BE2C (cell line): ENCODE data around the gene HHATL.

Source experiments
- DNase-seq: peaks from one replicate; pipeline ENCODE4 v3.0.0-alpha.2; 2020
- H3K27me3 ChIP-seq: fragments of 250-450 bp; sonication (Bioruptor Pico); 2 replicates; pipeline ENCODE4 v1.5.1; 2020; ENCODE audit warnings: mild to moderate bottlenecking
- H3K36me3 ChIP-seq: fragments of 250-450 bp; sonication (Bioruptor Pico); 2 replicates; pipeline ENCODE4 v1.5.1; 2020; ENCODE audit warnings: mild to moderate bottlenecking
- H3K4me1 ChIP-seq: fragments of 250-450 bp; sonication (Bioruptor Pico); 2 replicates; pipeline ENCODE4 v1.5.1; 2020
- H3K4me3 ChIP-seq: 2 replicates; pipeline ENCODE4 v1.5.1; 2011; ENCODE audit warnings: low read depth, low read length
- H3K9me3 ChIP-seq: fragments of 250-450 bp; sonication (Bioruptor Pico); 2 replicates; pipeline ENCODE4 v1.5.1; 2020
- CTCF ChIP-seq: IDR thresholded peaks from 2 replicates; pipeline ENCODE4 v1.5.1; 2012; ENCODE audit warnings: mild to moderate bottlenecking, low read depth, low read length

HHATL gene

GRCh38 chr3:42747581-42747980 is 45.0 kb upstream of the HHATL start:
- Histone ChIP-seq H3K27me3 (no peaks in the 10 kb centered on the region), H3K4me3 (no peak overlapping the region), H3K4me1 (no peaks in the 10 kb centered on the region), H3K9me3 (no peaks in the 10 kb centered on the region), H3K36me3 (no peaks in the 10 kb centered on the region)
- no peak for TF ChIP-seq CTCF
- no peak for DNase-seq

DNA sequence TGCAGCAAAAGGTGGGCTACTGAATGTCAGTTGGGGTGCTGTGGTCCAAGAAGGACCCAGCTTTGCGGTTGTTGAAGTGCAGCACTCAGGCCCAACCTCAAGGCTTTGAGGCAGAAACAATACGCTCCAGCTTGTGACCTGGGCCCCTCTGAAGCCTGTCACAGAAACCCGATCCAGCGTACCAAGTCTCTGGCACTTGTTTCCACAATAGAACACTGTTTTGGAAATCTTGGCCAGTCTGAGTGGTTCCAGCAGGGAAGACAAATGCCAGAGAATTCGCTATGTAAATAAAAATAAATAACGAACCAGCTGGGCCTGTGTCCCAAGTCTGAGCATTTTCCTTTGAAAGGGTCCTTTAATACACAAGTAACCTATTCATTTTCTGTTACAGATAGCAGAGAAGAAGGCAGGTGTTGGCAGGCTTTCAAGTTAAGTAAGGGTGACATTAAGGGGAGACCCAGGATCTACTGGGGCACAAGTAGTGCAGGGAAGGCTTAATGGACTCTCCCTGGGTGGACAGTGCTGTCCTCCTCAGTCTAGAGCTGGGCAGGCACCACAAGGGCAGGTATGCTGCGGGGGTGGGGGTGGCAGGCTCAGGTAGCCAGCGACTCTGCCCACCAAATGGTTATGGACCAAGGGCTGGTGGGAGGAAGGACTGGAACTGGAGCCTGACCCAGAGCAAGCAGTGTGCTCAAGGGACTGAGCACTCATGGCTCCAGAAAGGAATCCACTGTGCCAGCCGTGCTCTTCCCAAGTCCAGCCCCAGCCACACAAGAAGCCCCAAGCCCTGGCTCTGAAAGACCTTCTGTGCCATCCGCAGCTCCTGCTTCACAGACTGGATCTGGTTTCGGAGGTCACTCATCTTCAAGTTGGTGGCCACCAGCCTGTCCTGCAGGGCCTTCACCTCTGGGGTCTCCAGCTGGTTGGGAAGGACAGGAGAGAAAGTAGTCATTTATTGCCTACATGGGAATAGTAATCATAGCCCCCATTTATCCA is 44.2 kb upstream of the HHATL start:
- Histone ChIP-seq H3K4me1 (no peaks in the 10 kb centered on the region), H3K9me3 (no peaks in the 10 kb centered on the region), H3K36me3 (no peaks in the 10 kb centered on the region), H3K27me3 (no peaks in the 10 kb centered on the region), H3K4me3 (no peak overlapping the region)
- TF ChIP-seq CTCF, result no peak
- DNase-seq, result no peak

- Histone ChIP-seq H3K9me3 (no peaks in the 10 kb centered on the region), H3K4me3 (no peak overlapping the region), H3K36me3 (no peaks in the 10 kb centered on the region), H3K4me1 (no peaks in the 10 kb centered on the region), H3K27me3 (no peaks in the 10 kb centered on the region)
- no peak for DNase-seq
- TF ChIP-seq CTCF, result no peak
Observed at GRCh38 chr3:42745776-42746454, 43.3 kb upstream of the HHATL start.

- H3K36me3 ChIP-seq, result no peaks in the 10 kb centered on the region
- H3K27me3 ChIP-seq, result no peaks in the 10 kb centered on the region
- H3K9me3 ChIP-seq, result no peaks in the 10 kb centered on the region
- TF ChIP-seq CTCF, result no peak
- no peak for DNase-seq
- H3K4me3 ChIP-seq, result no peak overlapping the region
- no peaks in the 10 kb centered on the region for H3K4me1 ChIP-seq
Observed at GRCh38 chr3:42745291-42745745, 42.7 kb upstream of the HHATL start.

DNA sequence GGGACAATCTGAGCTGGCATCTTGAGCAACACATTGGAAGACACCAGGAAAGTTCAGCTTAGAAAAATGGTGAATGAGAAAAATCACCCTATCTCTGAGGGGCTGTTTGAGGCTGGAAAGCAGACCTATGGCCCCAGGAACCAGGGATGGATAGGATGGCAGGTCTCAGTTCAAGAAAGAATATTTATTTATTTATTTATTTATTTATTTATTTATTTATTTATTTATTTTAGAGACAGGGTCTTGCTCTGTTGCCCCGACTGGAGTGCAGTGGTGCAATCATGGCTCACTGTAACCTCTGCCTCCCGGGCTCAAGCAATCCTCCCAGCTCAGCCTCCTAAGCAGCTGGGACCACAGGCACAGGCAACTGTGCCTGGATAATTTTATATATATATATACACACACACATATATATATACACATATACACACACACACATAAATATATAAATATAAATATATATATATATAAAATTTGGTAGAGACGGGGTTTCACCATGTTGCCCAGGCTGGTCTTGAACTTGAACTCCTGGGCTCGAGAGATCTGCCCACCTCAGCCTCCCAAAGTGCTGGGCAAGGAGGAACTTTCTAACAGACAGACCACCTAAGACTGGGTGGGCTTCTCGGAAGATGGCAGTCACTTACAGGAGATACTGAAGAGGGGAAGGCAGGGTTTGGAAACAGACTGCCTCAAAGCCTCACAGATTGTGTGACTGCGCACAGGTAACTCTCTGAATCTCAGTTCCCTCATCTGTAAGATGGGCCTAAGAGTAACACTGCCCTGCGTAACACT is 40.8 kb upstream of the HHATL start:
- Histone ChIP-seq H3K4me3 (no peak overlapping the region), H3K27me3 (no peaks in the 10 kb centered on the region), H3K36me3 (no peaks in the 10 kb centered on the region), H3K4me1 (no peaks in the 10 kb centered on the region), H3K9me3 (no peaks in the 10 kb centered on the region)
- no peak for DNase-seq
- TF ChIP-seq CTCF, result no peak
